Activated CD4-positive, alpha-beta T cell treated with anti-CD3 and anti-CD28 coated beads, Interleukin-2, amount 50 U/mL, for 4 hours (primary cell): ENCODE results near the gene DAZAP1.
A peak's percentile ranks its signal among the peaks of the same experiment; 100 is the strongest.

Experiments
- DNase-seq, 2 experiments: peaks; one replicate each; pipeline ENCODE4 v3.0.0-alpha.2; 2020

The DAZAP1 gene

GRCh38 chr19:1377176-1377964 lies 30.0 kb upstream of the DAZAP1 start:
- DNase-seq: no peak

- no peak for DNase-seq
Observed at GRCh38 chr19:1377965-1378785, 29.2 kb upstream of the DAZAP1 start.

GRCh38 chr19:1379126-1379905 lies 28.1 kb upstream of the DAZAP1 start:
- no peak for DNase-seq

DNA sequence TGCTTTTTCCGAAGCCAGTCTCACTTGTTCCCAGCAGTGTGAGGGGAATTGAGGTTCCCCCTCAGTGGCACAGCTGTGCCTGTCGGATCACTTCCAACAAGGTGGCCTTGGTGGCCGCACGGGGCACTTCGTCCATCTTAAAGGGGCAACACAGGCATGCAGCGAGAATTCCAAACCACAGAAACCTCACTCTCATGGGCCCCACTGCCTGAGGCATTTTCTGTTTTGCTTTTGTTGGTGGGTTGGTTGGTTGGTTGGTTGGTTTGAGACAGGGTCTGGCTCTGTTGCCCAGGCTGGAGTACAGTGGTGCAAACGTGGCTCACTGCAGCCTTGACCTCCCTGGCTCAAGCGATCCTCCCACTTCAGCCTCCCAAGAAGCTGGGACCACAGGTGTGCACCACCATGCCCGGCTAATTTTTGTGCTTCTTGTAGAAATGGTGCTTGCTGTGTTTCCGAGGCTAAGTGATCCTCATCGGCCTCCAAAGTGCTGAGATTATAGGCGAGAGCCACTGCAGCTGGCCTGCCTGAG lies 27.4 kb upstream of the DAZAP1 start:
- DNase-seq: no peak

DNA sequence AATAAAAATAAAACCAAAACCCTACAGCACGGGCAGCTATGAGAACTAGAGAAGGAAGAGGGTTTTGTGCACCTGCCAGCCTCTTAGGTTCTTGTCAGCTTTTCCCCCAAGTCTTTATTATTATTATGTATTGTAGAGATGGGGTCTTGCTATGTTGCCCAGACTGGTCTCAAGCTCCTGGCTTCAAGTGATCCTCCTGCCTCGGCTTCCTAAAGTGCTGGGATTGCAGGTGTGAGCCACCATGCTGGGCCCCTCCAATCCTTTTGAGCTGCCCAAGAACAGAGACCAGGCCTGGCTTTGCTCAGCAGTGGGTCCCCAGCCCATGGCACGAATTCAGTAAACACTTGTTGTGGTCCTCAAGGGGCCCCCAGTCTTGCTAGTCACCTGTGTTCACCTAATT lies 25.1 kb upstream of the DAZAP1 start:
- DNase-seq: no peak

DNA sequence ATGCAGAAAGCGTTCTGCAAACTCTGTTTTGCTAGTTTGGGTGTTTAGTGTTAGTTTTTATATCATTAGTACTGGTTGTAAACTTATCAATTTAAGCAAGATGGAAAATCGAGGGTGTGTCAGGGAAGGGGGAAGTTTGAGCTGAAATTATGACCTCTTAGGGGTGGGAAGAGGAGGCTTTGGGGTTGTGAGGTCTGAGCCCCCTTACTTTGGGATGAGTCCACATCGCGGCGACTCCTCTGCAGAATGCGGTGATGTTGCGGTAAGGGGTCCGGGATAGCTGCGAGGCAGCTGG lies 24.4 kb upstream of the DAZAP1 start:
- no peak for DNase-seq

- DNase-seq: peak; percentile 85 to 86
Observed at GRCh38 chr19:1383312-1384084, 23.9 kb upstream of the DAZAP1 start, which contains the start of gene NDUFS7. NDUFS7 (plus strand) TSS chr19:1383907; CDS start chr19:1383927, 20 bp downstream.

DNA sequence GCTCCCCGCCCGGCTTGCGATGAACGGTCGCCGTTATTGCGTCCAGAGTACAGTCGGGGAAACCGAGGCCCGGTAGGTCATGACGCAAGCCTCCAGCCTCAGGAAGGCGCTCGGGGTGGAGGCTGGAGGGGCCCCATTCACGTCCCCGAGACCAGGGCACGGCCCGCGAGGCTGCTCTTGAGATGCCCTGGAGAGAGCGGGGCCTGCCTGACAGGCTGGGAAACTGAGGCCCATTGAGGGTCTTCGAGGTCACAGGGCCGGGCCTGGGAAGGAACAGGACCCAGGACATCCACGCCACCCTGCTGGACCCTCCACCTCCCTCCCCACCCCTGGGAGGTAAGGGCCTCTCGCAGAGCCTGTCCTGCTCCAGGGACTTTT lies 23.3 kb upstream of the DAZAP1 start:
- no peak for DNase-seq

DNA sequence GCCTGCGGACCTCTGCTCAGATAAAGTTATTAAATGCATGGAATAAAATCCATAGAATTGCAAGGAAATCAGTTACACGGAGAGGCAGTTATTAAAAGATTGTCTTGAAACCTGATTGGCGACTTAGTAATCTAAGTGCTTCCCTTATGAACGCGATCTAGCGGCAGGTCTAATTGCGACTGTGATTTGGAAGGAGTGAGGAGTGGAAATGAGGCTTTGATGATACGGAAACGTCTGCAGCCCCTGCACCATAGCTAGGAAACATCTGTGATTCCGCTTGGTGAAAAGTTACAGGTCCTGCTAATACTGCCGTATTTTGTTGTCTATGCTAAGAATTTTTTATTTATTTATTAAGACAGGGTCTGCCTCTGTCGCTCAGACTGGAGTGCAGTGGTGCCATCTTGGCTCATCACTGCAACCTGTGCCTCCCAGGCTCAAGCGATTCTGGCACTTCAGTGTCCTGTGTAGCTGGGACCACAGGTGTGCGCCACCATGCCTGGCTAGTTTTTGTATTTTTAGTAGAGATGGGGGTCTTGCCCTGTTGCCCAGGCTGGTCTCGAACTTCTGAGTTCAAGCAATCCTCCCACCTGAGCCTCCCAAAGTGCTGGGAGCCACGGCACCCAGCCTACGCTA lies 22.8 kb upstream of the DAZAP1 start:
- DNase-seq: no peak

DNA sequence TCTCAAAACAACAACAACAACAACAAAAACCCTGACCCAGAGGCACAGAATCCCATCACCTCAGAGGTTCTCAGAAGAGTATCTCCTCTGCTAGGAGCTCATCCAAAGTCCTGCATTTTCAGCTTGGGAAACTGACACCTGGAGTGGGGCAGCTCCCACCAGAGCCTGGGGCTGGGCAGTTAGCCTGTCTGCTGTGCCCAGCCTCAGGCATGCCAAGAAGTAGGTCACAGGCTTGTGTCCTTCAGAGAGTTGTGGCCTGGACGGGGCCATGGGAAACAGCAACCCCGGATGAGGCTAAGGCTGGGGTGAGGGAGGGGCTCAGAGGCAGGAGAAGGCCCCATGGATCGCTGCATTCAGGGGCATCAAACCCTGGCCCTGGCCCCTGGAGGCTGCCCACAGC lies 21.6 kb upstream of the DAZAP1 start:
- DNase-seq: no peak

DNA sequence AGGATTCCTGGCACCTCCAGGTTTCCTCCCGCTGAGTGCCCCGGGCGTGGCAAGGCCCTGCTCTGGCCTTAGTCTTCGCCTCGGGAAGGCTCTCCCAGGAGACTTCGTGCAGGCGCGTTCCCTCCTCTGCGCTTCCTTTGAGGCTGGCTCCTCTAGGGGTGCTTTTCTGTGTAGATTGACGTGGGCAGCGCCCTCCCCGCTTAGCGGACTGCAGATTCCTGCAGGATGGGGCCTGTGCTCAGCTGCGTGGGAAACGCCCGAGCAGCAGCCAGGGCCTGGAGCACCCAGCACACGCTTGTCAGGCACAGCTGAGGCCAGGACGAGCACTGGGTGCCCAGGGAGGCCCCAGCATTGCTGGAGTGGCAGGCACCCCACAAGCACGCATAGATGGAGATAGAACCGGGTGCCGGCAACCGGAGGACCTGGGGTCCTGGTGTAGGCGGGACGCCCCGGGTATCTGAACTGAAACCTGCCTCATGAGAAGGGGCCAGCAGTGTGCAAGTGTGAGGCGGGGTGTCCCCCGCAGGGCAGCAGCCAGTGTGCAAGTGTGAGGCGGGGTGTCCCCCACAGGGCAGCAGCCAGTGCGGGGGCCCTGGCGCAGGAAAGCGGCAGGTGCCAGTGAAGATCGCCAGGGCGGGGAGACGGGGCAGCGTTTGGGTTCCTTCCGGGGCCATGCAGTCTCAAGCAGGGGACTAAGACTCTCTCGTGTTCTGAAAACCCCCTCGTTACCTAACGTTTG lies 20.3 kb upstream of the DAZAP1 start:
- DNase-seq: no peak

DNA sequence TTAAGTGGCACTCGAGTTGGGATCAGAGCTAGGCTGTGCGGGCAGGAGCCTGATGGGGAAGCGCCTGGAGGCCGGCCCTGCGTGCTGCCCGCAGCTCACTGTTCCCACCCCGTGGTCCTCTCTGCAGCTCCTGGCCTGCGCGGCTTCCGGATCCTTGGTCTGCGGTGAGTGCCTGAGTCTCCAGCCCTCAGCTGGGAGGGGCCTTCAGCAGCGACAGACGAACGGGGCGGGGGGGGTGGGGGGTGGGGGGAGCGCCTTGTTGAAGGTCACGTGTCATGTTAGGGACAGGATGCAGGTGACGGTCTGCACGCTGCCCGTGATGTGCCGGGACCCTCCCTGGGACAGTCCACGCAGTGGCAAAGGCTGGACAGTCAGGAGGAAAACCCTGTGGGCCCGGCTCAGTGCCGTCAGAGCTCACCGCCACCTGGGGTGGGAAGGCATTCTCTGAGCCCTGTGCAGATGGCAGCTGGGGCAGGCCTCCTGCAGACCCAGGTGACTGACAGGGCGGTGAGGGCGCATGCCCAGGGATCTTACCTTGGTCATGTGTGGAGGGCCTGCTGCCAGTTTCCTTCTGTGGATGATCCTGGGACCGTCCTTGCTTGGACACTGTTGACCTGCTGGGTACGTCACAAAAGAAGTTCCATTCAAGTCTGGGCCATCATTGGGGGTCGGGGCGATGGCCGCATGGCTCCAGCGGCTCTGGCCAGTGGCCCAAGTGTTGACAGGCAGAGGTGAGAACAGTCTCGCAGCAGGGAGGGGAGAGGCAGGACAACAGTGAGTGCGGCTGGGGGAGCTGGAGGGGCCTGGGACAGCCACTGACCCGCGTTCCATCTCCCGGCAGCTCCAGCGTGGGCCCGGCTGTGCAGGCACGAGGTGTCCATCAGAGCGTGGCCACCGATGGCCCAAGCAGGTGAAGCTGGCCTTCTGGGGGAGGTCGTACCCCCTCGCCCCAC lies 19.4 kb upstream of the DAZAP1 start:
- no peak for DNase-seq

DNA sequence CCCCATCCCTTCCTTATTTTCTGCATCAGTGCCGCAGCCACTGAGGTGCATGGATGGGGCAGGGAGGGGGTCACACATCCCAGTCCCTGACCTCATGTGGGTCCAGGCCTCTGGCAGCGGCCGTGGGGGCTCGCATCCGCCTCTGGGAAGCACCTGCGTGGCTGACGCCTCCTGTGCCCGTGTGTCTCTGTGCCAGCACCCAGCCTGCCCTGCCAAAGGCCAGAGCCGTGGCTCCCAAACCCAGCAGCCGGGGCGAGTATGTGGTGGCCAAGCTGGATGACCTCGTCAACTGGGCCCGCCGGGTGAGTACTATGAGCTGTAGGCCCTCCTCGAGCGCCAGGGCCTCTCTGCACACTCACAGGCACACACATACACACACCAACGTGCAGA lies 18.8 kb upstream of the DAZAP1 start:
- DNase-seq: no peak

GRCh38 chr19:1389033-1389940 lies 18.1 kb upstream of the DAZAP1 start:
- DNase-seq: no peak

DNA sequence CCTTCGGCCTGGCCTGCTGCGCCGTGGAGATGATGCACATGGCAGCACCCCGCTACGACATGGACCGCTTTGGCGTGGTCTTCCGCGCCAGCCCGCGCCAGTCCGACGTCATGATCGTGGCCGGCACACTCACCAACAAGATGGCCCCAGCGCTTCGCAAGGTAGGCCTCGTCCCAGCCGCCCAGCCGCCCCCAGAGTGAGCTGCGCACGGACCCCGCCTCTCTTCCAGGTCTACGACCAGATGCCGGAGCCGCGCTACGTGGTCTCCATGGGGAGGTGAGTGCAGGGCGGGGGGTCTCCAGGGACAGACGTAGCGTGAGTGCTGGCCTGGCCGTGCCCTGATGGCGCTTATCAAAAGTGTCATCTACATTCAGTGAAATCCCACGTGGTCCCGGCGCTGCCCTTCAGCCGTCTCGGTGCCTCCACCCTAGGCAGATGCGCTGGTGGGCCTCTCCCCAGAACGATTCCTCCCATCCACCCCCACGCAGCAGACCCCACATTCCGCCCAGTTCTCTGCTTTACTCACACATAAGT lies 16.4 kb upstream of the DAZAP1 start:
- no peak for DNase-seq

GRCh38 chr19:1392407-1392806 lies 15.0 kb upstream of the DAZAP1 start:
- DNase-seq: no peak

- no peak for DNase-seq
Observed at GRCh38 chr19:1392939-1393530, 14.4 kb upstream of the DAZAP1 start.

GRCh38 chr19:1393841-1394240 lies 13.5 kb upstream of the DAZAP1 start:
- no peak for DNase-seq
